Activated naive CD4-positive, alpha-beta T cell (primary cell): ENCODE results near the gene CADPS2.

Experiments used
- DNase-seq, 4 experiments: peaks; one replicate each; lab custom pipeline; 2025; lab: John Stamatoyannopoulos, UW

CADPS2 gene

DNA sequence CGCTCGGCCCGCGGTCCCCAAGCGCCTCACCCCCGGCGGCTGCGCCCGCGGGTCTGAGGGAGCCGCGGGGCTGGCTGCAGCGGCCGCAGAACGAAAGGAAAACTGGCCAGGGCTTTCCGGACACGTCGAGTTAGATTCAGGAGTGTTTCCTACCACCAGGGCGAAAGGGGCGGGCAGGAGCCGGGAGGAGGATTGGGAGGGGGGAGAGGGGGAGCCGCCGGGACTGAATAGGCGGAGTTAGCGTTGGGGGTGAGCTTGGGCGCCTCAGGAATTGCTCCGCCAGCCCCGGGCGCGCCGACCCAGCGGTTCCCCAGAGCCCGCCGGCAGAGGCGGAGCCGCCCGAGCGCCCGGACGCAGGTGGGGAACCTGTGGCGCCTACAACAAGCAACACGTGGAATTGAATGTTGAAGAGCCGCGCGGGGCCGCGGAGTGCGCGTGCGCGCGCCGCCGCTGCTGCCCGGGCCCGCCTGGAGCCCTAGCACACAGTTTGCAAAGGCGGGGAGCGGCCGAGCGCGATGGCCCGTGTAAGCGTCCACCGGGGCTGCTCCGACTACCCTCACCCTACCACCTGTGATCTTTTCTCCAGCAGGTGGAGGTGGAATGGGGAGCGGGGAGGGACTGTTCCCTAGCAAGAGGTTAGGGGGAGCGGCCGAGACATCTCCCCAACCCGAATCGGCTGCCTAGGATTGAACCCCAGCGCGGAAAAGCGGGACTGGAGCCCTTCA, at the start of gene CADPS2:
CADPS2 (minus strand) TSS at position 104 of the 725 bp plus-strand sequence. CDS start 123 bp downstream, outside the sequence.
- no peak for DNase-seq

DNA sequence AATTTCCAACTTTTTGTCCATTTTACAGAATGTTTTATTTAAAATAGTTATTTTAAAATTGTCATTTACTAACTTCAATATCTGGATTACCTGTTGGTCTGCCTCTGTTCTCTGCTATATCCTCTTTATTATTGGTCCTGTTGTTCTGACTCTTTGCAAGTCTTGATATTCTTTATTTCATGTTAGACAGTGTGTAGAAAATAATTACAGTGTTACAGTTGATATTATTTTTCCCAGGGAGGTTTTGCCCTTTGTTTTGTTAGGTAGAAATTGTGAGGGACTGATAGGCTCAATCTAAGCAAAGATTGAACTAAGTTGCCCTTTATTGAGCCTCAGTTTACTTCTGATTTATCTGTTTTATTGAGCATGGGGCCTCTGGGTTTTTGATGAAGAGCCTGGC, 49.4 kb upstream of the CADPS2 start:
- DNase-seq, result no peak

DNA sequence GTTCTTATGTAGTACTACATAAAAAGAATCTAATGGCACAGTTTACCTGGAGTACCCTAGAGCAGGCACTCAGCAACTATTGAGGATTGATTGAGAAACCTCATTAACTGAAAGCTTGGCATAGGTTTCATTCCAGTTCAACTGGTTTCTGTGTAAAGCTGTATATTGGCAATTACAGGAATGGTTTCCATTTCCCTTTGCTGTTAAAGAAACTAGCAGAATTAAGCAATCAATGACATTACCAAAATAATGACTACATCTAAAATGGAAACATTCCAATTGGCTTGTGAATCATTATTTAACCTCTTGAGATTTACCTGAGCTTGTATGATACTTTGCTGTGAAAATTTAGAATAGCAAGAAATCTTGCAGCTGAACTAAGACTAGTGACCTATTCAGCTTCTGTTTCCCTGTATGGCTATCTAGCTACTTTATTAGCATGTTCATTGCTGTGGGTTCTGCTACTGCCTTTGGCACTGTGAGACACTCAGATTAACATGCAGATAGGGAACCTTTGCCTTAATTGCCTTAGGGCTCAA, 33.5 kb upstream of the CADPS2 start:
- DNase-seq, result no peak

DNA sequence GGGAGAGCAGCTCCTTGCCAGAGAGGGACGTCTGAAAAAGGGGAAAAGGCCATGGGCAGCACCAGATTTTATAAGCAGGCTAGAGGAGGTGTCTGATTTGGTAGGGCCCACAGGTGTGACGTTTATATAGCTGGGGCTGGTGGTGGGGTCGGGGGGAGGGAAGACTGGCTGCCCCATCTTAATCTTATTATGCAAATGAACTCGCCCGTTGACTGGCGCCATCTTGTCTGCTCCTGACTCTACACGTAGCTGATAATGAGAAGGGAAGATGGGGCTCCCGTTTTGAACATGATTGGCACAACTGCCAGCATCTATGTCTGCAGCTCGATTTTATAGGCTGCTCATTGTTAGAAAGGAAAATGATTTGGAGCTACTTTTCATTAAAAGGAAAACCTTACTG, 28.6 kb upstream of the CADPS2 start:
- no peak for DNase-seq

DNA sequence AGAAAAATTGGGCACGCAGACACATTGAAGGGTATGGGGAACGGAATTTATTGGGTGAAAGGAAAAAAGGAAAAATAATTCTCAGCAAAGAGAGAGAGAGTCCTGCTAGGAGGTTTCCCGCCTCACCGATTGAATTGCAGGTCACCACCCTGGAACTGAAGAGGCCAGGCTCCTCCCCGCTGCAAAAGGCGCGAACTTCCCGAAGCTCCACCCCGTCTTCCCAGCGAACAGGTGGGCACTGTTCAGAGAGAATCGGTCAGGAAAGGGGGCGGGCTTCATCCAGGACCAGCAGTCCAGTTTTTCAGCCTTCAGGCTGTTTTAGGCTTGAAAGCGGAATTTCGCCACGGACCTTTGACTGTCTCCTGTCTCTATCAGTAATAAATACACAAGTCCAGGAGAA, 27.3 kb upstream of the CADPS2 start:
- no peak for DNase-seq

DNA sequence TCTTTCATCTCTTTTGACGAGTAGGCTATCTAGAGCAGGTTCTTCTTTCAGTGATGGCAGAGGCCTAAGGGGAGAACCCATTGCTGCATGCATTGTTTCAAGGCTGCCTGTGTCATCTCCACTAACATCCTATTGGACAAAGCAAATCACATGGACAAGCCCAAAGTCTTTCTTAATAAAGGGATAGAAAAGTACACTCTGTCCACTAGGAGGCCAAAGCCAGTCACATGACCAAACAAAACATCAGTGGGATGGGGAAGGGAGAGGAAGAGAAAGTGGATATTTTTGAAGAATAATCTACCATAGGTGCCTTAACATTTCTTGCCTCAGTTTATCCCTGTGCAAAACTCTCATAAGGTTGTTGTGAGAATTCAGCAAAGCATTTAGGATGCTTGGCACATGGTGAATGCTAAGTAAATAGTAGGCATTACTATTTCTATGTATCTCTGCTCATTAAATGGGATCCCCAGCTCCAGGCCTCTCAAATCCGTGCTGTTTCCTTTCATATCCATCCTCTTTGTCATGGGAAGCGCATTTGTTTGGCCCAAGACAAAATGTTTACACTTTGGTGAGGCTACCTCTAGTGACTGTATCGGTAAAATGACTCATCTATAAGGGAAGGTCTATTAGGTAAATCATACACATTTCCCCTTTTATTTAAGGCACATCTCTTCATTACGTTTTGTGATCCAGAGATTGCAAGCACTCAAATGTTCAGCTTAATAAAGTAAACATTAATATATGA, 16.7 kb upstream of the CADPS2 start:
- no peak for DNase-seq

DNA sequence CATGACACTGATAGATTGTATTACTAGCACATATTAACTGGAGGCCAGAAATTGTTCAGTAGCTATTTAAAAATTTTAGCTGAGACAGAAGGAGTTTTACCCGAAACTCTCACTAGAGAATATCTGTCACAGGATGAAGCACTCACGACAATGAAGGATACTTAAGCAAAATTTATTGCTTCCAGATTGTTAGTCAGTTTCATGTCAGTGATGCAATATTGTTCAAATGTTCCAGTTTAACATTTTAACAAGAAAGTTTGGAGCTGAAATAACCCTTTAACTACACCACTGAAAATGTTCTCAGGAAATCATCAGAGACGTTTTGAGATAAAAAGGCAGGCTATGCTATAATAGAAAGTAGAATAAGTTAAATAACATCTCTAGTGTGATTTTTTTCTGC, 15.0 kb upstream of the CADPS2 start:
- DNase-seq, result no peak

DNA sequence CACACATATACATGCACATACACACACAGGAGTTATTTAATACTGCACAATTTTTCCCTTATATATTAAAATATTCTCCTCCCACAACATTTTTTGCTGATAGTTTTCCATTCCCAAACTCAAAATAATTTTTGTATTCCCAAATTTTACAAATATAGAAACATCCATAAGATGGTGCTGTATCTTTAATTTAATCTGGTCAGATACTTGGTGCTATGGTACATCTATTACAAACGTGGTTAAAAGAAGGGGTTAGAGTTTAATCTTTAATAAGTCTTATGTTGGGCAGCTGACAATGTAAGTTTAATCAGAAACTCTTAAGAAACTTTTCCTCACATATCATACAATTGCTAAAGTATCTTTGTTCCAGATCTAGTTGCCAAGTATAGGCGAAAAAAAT, 10.2 kb upstream of the CADPS2 start:
- no peak for DNase-seq

DNA sequence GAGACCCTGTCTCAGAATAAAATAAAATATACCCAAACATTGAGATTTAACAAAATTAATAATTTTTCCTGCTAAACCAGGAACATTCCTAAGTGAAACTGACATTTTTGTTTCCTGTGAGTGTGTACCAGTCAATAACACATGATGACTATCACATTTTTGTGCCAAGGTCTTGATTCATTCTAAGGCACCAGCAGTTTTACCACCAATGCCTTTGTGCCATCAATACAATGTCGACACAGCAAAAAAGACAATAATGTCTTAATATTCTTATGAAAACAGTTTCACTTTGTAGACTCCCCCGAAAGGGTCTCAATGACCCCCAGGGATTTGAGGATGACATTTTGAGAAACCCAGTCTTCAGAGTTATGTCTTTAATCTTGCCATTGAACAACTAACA, 7.2 kb upstream of the CADPS2 start:
- no peak for DNase-seq

DNA sequence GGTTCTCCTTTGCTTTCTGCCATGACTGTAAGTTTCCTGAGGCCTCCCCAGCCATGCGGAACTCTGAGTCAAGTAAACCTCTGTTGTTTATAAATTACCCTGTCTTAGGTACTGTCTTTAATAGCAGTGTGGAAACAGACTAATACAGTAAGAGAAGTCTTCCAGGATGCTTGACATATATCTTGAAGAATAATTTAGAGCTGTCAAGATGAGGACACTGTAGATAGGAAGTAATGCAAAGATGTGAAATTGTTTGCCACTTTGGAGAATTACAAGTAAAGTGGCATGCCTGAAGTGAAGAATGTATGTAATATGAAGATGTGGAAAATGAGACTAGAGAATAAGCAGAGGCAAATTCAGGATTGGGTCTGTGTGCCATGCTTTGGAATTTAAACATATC, 2.9 kb upstream of the CADPS2 start:
- DNase-seq, result no peak

DNA sequence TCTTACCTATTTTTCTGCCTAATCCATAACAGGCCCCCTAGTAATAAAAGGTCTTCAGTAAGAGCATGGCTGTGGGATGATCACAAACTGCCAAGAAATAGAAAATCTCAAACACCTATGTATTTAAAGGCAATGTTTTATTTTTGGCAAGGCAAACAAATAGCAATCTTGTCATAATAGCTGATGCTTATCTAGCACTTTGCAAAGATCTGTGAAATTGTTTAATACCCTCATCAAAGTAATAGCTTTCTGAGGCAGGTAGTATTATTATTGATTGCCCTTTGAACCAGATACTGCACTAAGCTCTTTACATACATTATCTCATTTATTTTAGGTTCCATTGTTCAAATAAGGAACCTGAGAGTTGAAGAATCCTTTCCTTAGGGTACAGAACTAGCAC, 1.6 kb upstream of the CADPS2 start:
- DNase-seq, result no peak

DNA sequence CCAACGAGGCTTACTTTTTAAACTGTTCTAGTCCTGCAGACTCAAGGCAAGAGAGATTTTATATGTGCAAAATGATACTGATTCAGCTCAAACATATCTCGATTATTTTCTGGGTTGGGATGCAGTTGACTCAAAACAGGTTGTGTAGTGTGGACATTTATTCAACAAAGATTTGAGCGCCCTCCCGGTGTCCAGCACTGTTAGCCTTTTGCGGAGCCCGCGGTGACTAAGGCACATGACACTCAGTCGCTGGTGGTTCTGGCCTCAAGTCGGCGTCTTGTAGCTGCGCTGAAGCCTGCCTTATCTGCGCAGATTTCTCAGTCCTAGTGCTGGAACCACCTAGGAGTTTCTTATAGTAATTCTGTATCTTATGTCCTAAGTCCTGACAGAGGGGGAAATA, 938 bp upstream of the CADPS2 start:
- DNase-seq, result no peak

DNA sequence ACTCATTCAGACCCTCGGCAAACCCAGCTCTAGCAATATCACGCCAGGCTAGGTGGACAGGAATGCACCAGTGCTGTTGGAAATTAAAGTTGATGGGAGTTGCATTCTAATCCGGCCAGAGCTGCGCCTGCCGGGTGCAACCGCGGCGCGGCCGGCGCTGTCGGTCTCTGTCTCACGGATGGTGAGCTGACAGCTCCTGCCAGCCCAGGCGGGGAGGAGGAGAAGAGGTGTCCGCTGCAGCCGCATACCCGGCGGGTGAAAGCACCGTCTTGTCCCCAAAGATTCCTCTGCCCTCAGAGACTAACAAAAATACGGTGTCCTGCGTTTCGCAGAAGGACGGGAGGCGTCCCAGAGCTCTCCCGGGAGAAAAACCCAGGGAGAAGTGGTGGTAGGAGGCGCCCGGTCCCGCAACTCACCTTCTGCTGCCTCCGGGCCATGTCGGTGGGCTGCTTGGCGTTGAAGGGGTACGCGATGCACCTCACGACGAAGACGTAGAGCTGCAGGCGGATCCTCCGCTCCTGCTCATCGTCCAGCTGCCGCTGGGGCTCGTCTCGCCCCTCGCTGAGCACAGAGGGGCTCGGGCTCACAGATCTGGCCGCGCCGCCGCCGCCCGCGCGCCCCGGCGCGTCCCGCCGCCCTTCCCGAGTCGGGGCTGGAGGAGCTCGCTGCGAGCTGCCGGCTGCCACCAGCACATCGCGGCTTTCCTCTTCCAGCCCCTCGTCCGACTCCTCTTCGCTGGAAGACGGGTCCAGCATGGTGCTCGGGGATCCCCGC, 490 bp downstream of the CADPS2 start:
- DNase-seq, result no peak

DNA sequence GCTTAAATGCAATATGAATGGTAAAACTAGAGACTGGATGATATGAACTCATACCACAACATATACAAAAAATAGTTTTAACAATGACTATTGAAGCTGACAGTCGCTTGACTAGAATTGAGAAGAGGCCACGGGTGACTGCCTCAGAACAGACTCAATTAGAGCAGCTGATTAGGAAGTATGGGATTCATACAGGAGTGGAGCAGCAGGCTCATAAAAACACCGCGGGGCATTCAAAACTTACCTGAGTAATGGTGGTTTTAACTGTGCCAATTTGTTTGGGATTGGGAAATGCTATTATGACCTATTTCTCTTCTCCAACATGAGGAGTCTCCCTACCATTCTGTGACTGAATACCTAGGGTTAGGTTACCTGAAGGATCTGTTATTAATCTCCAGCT, 2.1 kb downstream of the CADPS2 start:
- no peak for DNase-seq

DNA sequence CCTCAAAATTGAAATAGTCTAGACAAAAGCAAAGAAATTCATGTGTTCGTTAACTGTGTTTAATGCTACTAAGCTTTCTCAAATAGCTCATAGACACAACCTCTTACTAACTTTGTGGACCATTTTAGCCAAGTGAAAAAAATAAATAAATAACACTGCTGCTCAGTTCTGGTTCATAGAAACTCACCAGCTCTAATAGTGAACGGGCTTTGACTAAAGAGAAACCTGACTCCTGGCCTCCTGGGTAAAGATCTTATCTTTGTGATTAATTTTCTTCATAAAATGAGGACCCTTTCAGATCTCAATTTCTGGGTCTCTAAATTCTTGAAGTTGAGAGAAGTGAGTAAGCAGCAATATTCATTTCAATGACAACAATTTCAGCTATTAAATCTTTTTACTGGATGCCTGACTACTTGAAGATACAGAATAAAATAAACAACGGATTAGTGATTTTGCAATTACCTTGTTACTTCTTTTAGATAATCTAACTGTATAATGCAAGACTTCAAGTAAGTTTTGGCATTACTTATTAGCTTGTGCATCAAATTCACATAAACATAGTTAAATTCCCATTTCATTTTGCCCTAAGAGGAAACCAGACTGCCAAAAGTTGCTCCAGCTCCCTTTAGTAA, 3.1 kb downstream of the CADPS2 start:
- DNase-seq, result no peak

DNA sequence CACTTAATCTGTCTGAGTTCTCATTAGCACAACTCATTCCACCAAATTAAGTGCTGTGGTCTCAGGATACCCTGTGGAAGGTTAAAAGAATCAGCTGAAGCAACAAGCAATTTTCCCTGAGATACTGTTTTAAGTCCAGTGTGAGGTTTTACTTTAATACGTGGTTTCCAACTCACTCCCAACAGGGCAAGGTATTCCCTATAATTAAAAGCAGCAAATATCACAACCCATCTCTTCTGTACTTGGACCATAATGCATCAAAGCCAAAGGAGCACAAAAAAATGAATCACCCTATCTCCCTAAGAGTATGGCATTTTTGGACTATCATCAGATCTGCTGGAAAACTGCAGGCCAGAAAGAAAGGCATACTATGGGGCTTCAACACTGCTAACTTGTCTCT, 4.9 kb downstream of the CADPS2 start:
- no peak for DNase-seq

DNA sequence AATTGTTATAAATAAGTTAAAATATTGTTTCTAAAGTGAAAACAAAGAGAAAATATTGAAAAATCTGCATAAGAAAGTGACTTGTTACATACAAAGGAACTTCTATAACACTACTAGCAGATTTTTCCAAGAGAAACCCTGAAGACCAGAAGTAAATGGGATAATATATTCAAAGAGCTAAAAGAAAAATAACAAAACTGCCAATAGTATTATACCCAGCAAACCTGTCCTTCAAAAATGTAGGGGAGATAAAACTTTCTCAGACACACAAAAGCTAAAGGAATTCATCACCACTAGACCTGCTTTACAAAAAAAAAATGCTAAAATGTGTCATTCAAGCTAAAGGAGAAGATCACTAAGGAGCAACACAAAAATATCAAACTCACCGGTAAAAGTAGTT, 17.0 kb downstream of the CADPS2 start:
- no peak for DNase-seq

DNA sequence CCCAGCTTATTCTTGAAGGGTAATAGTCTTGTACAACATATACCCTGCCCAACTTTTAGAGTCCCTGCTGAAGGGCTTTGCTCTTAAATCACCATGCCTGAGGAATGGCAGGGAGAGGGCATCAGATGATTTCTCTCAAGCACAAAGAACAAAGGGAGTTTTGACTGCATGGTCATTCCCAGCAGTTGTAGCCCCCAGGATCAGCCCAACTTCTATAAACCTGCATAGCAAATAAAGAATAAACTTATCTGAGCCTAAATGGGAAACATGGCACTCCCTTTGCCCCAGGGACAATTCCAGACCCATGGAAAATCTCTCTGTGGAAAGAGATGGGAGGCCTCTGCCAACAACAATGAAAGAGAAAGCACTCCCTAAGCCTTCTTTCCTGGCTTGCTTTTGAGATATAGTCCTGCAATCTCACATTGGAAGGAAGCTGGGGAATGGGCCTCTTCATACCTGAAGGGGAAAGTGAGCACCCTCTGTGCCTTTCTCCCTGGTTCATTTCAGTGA, 18.7 kb downstream of the CADPS2 start:
- DNase-seq, result no peak

DNA sequence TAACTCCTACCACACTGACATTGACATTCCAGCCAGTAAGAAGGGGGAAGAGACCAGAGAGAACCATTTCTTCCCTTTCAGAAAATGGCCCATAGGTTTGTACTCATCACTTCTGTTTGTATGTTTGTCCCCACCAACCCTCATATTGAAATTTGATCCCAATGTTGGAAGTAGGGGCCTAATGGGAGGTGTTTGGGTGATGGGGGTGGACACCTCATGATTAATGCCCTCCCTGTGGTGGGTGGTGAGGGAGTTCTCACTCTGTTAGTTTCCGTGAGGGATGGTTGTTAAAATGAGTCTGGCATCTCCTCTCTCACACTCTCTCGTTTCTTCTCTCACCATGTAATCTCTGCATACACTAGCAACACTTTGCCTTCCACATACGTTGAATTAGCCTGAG, 21.4 kb downstream of the CADPS2 start:
- DNase-seq, result no peak

DNA sequence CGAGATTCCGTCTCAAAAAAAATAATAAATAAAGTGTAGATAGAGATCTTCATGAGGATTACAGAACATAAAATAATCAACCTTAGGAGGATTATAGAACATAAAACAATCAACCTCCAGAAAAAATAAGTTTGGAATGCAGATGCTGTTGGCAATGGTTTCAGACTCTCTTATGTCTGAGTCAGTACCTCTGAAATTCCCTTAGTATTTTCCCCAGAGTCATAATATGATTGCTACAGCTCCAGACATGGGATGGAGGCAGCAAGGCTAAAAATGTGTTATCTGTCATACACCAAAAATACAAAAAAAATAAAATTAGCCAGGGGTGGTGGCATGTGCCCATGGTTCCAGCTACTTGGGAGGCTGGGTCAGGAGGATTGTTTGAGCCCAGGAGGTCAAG, 22.2 kb downstream of the CADPS2 start:
- DNase-seq, result no peak

DNA sequence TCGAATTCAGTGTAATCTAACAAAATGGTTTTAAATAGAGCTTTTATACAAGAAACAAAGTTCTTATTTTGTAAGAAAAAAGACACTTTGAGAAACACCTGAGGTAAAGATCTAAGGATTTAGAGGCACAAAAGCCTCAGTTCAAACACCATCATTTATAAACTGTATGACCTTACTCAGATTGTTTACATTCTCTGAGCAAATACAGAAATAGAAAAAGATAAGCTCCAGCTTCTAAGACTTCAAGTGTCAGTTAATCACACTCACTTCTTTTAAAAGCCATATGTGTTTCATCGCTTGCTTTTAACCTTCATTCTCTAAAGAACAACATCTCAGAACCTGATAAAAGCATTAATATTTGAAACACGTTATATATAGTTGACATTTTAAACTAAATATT, 27.9 kb downstream of the CADPS2 start:
- DNase-seq, result no peak

DNA sequence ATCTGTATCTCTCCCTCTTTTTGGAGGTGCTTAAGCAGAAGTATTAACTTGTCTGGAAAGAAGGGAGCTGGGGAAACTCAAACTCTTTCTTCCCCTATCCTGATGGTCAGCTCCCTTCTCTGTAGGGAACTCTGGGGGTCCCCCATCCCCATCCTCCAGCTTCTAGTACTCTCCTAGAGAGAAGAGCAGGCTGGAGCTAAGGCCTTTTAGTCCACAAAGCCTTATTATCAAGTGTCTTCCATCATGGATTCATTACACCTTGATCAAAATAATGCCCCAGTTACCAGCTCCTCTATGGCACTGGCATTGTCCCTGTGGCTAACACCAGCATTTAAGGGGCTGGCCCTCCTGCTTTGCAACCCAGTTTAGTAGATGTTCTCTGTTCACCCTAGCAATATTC, 35.7 kb downstream of the CADPS2 start:
- no peak for DNase-seq
